Liver (tissue), 9 donors: ENCODE measurements around the gene ELMO2. TPM values are rescaled to one million over a fixed set of nuclear protein-coding genes. Genes with fewer than 3 reads are reported as not detected.

Experiments
- DNase-seq: peaks from one replicate; pipeline ENCODE4 v3.0.0-alpha.2; 2017; ENCODE audit warnings: low spot score
- H3K27ac ChIP-seq, 2 donors: one replicate each; pipeline ENCODE4 v1.7.0; 2013; ENCODE audit warnings: inconsistent platforms in 2 of 2, low read length in 2 of 2, control low read depth in 1 of 2, low read depth in 1 of 2, mild to moderate bottlenecking in 1 of 2
- H3K27me3 ChIP-seq, 4 donors: one replicate each; pipeline versions ENCODE4 v1.6.1 to v1.7.0; 2013; ENCODE audit warnings: low read length in 3 of 4, inconsistent platforms in 1 of 4, mild to moderate bottlenecking in 1 of 4, moderate library complexity in 1 of 4; ENCODE audit not compliant: control insufficient read depth in 4 of 4, insufficient read depth in 4 of 4
- H3K36me3 ChIP-seq, 4 donors: one replicate each; pipeline versions ENCODE4 v1.6.1 to v1.7.0; 2013; ENCODE audit warnings: low read length in 3 of 4, mild to moderate bottlenecking in 3 of 4, low read depth in 1 of 4, moderate library complexity in 1 of 4; ENCODE audit not compliant: control insufficient read depth in 4 of 4, insufficient read depth in 3 of 4
- H3K4me1 ChIP-seq, 4 donors: one replicate each; pipeline versions ENCODE4 v1.6.1 to v1.7.0; 2013; ENCODE audit warnings: low read length in 3 of 4, mild to moderate bottlenecking in 3 of 4, moderate library complexity in 1 of 4; ENCODE audit not compliant: control insufficient read depth in 4 of 4, insufficient read depth in 4 of 4
- H3K4me3 ChIP-seq, 3 donors: one replicate each; pipeline versions ENCODE4 v1.6.1 to v1.7.0; 2013; ENCODE audit warnings: low read length in 3 of 3, control low read depth in 1 of 3, low read depth in 1 of 3, mild to moderate bottlenecking in 1 of 3
- H3K9ac ChIP-seq, 2 donors: one replicate each; pipeline ENCODE4 v1.7.0; 2013; ENCODE audit warnings: low read length in 2 of 2, mild to moderate bottlenecking in 2 of 2, moderate library complexity in 2 of 2, control low read depth in 1 of 2, low read depth in 1 of 2
- H3K9me3 ChIP-seq, 4 donors: one replicate each; pipeline versions ENCODE4 v1.6.1 to v1.7.0; 2013; ENCODE audit warnings: low read length in 3 of 4; ENCODE audit not compliant: control insufficient read depth in 4 of 4
- EGR1 ChIP-seq, 2 donors: IDR thresholded peaks; 2 replicates each; pipeline ENCODE4 v1.6.1; 2016 to 2018; ENCODE audit warnings: antibody characterized with exemption in 2 of 2, low read depth in 2 of 2
- FOXA1 ChIP-seq: IDR thresholded peaks from 2 replicates; pipeline ENCODE4 v1.6.1; 2016; ENCODE audit warnings: antibody characterized with exemption
- FOXA2 ChIP-seq: IDR thresholded peaks from 2 replicates; pipeline ENCODE4 v1.6.1; 2016; ENCODE audit warnings: antibody characterized with exemption
- GABPA ChIP-seq, 2 donors: IDR thresholded peaks in 1 of 2; conservative IDR thresholded peaks in 1 of 2; 2 replicates each; pipeline ENCODE4 v1.6.1; 2016; ENCODE audit warnings: antibody characterized with exemption in 2 of 2, mild to moderate bottlenecking in 1 of 2, moderate library complexity in 1 of 2
- HNF4A ChIP-seq, 2 donors: conservative IDR thresholded peaks; 2 replicates each; pipeline ENCODE4 v1.6.1; 2016; ENCODE audit warnings: antibody characterized with exemption in 2 of 2, mild to moderate bottlenecking in 2 of 2
- JUND ChIP-seq, 2 donors: IDR thresholded peaks; 2 replicates each; pipeline ENCODE4 v1.6.1; 2016; ENCODE audit warnings: antibody characterized with exemption in 2 of 2
- RAD21 ChIP-seq, 2 donors: IDR thresholded peaks; 2 replicates each; pipeline ENCODE4 v1.6.1; 2016; ENCODE audit warnings: antibody characterized with exemption in 2 of 2, mild to moderate bottlenecking in 2 of 2
- RXRA ChIP-seq, 2 donors: IDR thresholded peaks; 2 replicates each; pipeline ENCODE4 v1.6.1; 2017 to 2018; ENCODE audit warnings: antibody characterized with exemption in 2 of 2, mild to moderate bottlenecking in 1 of 2
- SP1 ChIP-seq: IDR thresholded peaks from 2 replicates; pipeline ENCODE4 v1.6.1; 2018; ENCODE audit warnings: antibody characterized with exemption, mild to moderate bottlenecking
- TAF1 ChIP-seq: conservative IDR thresholded peaks from 2 replicates; pipeline ENCODE4 v1.6.1; 2016; ENCODE audit warnings: antibody characterized with exemption, mild to moderate bottlenecking
- YY1 ChIP-seq: IDR thresholded peaks from 2 replicates; pipeline ENCODE4 v1.6.1; 2016; ENCODE audit warnings: antibody characterized with exemption, mild to moderate bottlenecking
- WGBS: extraction: QIAGEN DNeasy Blood & Tissue Kit; methylation state at CpG from one replicate; pipeline ENCODE4 v1.1.7; 2013; 5-methylcytosine and 5-hydroxymethylcytosine counted together
- polyA plus RNA-seq, 2 donors: library from polyadenylated mRNA; stranded (reverse) in 1 of 2; unstranded in 1 of 2; fragments of 200-250 nt in 1 of 2; fragments of >200 nt in 1 of 2; fragmentation: Nextera tagmentation in 1 of 2; extraction: Ambion mirVana in 1 of 2; gene quantifications; one replicate each; pipeline versions ENCODE4 v1.2.1 to v1.2.3, GENCODE V29; 2013 to 2015
- total RNA-seq, 2 donors: library from RNA; depleted of rRNA; stranded (reverse); fragments of >200 nt; gene quantifications; one replicate each; pipeline ENCODE4 v1.2.3, GENCODE V29; 2014
- TF ChIP-seq, protein P1 (sequence below): IDR thresholded peaks from 2 replicates; pipeline ENCODE4 v1.6.1; 2016; ENCODE audit warnings: antibody characterized with exemption, mild to moderate bottlenecking
- TF ChIP-seq, protein P2 (sequence below): IDR thresholded peaks from 2 replicates; pipeline ENCODE4 v1.6.1; 2016; ENCODE audit warnings: antibody characterized with exemption
- TF ChIP-seq, protein P3 (sequence below): IDR thresholded peaks from 2 replicates; pipeline ENCODE4 v1.6.1; 2016; ENCODE audit warnings: antibody characterized with exemption
- TF ChIP-seq, protein P4 (sequence below): fragments of 150-350 bp; IDR thresholded peaks from 2 replicates; pipeline ENCODE4 v1.5.1; 2017; ENCODE audit warnings: improper control_type of control experiment, low read depth, low read length; ENCODE audit not compliant: missing input control
- TF ChIP-seq, protein P5 (sequence below): IDR thresholded peaks from 2 replicates; pipeline ENCODE4 v1.6.1; 2016; ENCODE audit warnings: antibody characterized with exemption
- donor health status: healthy.
- donor health status: healthy.
- donor health status: healthy.
- donor health status: healthy.
- donor health status: healthy.

The ELMO2 gene
- total and polyA plus RNA-seq, 4 donors = 7.9 to 16.0 (median 13.9) TPM

DNA sequence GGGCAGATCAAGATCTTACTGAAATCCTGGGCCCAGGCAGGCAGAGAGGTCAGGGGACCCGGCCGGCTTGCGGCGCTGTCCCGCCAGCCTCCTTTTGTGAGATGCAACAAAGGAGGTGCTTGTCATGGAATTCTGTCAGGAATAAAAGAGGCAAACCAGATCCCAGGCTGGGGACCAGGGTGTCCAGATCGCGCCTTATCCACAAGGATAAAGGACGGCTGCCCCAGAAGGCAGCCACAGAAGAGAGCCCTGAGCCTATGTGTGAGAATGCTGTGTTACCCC, 55.5 kb downstream of the ELMO2 start:
- DNase-seq = no peak
- Histone ChIP-seq H3K9ac (no peak overlapping the region), H3K36me3 (peaks cover 3 to 25% (median 11%) of the 10 kb centered on the region in 4 donors), H3K4me1 (peaks cover 0 to 9% (median 2%) of the 10 kb centered on the region in 4 donors), H3K27ac (no peak overlapping the region), H3K4me3 (no peak overlapping the region), H3K27me3 (no peaks in the 10 kb centered on the region), H3K9me3 (no peaks in the 10 kb centered on the region)
- WGBS = 94% methylated on average over 8 of the region's 8 CpGs
- TF ChIP-seq, protein P1, sequence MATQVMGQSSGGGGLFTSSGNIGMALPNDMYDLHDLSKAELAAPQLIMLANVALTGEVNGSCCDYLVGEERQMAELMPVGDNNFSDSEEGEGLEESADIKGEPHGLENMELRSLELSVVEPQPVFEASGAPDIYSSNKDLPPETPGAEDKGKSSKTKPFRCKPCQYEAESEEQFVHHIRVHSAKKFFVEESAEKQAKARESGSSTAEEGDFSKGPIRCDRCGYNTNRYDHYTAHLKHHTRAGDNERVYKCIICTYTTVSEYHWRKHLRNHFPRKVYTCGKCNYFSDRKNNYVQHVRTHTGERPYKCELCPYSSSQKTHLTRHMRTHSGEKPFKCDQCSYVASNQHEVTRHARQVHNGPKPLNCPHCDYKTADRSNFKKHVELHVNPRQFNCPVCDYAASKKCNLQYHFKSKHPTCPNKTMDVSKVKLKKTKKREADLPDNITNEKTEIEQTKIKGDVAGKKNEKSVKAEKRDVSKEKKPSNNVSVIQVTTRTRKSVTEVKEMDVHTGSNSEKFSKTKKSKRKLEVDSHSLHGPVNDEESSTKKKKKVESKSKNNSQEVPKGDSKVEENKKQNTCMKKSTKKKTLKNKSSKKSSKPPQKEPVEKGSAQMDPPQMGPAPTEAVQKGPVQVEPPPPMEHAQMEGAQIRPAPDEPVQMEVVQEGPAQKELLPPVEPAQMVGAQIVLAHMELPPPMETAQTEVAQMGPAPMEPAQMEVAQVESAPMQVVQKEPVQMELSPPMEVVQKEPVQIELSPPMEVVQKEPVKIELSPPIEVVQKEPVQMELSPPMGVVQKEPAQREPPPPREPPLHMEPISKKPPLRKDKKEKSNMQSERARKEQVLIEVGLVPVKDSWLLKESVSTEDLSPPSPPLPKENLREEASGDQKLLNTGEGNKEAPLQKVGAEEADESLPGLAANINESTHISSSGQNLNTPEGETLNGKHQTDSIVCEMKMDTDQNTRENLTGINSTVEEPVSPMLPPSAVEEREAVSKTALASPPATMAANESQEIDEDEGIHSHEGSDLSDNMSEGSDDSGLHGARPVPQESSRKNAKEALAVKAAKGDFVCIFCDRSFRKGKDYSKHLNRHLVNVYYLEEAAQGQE = no peak
- TF ChIP-seq, protein P2, sequence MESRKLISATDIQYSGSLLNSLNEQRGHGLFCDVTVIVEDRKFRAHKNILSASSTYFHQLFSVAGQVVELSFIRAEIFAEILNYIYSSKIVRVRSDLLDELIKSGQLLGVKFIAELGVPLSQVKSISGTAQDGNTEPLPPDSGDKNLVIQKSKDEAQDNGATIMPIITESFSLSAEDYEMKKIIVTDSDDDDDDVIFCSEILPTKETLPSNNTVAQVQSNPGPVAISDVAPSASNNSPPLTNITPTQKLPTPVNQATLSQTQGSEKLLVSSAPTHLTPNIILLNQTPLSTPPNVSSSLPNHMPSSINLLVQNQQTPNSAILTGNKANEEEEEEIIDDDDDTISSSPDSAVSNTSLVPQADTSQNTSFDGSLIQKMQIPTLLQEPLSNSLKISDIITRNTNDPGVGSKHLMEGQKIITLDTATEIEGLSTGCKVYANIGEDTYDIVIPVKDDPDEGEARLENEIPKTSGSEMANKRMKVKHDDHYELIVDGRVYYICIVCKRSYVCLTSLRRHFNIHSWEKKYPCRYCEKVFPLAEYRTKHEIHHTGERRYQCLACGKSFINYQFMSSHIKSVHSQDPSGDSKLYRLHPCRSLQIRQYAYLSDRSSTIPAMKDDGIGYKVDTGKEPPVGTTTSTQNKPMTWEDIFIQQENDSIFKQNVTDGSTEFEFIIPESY = no peak
- TF ChIP-seq EGR1 (IDR thresholded peaks at IDR 0.05; ENCODE audit: low read depth in 2 of 2) (no peak), YY1 (no peak), HNF4A (conservative IDR thresholded peaks at IDR 0.05) (no peak), RAD21 (IDR thresholded peaks at IDR 0.05) (no peak), GABPA (IDR thresholded peaks at IDR 0.05 in 1 of 2, conservative IDR thresholded peaks at IDR 0.05 in 1 of 2) (no peak), FOXA1 (no peak)
- TF ChIP-seq, protein P3, sequence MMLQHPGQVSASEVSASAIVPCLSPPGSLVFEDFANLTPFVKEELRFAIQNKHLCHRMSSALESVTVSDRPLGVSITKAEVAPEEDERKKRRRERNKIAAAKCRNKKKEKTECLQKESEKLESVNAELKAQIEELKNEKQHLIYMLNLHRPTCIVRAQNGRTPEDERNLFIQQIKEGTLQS = no peak
- TF ChIP-seq, protein P4, sequence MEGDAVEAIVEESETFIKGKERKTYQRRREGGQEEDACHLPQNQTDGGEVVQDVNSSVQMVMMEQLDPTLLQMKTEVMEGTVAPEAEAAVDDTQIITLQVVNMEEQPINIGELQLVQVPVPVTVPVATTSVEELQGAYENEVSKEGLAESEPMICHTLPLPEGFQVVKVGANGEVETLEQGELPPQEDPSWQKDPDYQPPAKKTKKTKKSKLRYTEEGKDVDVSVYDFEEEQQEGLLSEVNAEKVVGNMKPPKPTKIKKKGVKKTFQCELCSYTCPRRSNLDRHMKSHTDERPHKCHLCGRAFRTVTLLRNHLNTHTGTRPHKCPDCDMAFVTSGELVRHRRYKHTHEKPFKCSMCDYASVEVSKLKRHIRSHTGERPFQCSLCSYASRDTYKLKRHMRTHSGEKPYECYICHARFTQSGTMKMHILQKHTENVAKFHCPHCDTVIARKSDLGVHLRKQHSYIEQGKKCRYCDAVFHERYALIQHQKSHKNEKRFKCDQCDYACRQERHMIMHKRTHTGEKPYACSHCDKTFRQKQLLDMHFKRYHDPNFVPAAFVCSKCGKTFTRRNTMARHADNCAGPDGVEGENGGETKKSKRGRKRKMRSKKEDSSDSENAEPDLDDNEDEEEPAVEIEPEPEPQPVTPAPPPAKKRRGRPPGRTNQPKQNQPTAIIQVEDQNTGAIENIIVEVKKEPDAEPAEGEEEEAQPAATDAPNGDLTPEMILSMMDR = no peak
- TF ChIP-seq, protein P5, sequence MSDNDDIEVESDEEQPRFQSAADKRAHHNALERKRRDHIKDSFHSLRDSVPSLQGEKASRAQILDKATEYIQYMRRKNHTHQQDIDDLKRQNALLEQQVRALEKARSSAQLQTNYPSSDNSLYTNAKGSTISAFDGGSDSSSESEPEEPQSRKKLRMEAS = no peak

DNA sequence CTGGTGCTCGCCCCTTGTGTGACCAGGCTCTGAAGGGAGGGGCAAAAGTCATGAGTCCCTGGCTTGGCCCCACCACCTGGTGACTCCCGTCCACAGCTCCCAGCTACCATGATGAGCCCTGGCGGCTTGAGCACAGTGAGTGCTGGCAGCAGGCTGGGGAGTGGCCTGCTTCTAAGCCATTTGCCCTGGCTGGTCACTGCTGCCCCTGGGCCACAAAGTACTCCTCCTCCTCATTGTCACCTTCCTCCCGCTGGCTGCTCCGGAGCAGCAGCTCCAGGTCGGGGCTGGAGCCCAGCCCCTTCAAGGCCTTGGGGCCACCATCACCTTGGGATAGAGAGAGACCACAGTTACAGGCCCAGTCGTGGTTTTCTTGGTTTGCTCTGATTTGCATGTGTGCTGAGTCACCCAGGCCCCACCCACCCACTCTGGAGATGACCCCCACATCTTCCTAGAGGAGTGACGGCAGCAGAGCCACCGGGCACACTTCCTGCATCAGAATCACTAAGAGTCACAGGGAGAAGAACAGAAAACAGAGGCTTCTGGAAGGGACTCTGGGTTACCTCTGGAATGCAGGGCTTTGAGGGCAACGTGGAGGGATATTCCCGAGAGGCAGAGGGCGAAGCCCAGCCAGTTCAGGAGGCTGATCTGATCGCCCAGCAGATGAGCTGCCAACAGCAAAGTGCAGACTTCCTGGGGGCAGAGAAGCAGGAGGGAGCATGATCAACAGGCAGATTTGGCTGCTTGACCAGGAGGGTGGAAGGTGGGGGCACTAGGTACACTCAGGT, 56.0 kb downstream of the ELMO2 start:
- Histone ChIP-seq H3K27me3 (no peaks in the 10 kb centered on the region), H3K36me3 (peaks cover 3 to 25% (median 11%) of the 10 kb centered on the region in 4 donors), H3K9ac (no peak overlapping the region), H3K27ac (no peak overlapping the region), H3K4me1 (peaks cover 0 to 9% (median 2%) of the 10 kb centered on the region in 4 donors), H3K4me3 (no peak overlapping the region), H3K9me3 (no peaks in the 10 kb centered on the region)
- TF ChIP-seq FOXA2 (no peak), YY1 (no peak), RAD21 (IDR thresholded peaks at IDR 0.05) (no peak), FOXA1 (no peak), EGR1 (IDR thresholded peaks at IDR 0.05; ENCODE audit: low read depth in 2 of 2) (no peak), RXRA (IDR thresholded peaks at IDR 0.05) (no peak), TAF1 (no peak), JUND (IDR thresholded peaks at IDR 0.05) (no peak), SP1 (no peak)
- TF ChIP-seq, protein P3 = no peak
- TF ChIP-seq, protein P5 = no peak
- TF ChIP-seq, protein P2 = no peak
- no peak for DNase-seq
- 84% methylated on average over 13 of the region's 13 CpGs for WGBS
